ENCODE results near the gene PLA2R1. TPM values are rescaled to one million over a fixed set of nuclear protein-coding genes. Genes with fewer than 3 reads are reported as not detected.

PLA2R1 gene
- total RNA-seq, 4 donors from 2014 or later = 1.4 to 18.2 (median 14.6) TPM

GRCh38 chr2:159988412-159988970 lies 73.9 kb downstream of the PLA2R1 start:
- WGBS, 2 donors (ENCODE audit: low coverage in 1 of 2) = 91 to 94% methylated on average over 4 of the region's 4 CpGs

GRCh38 chr2:159987181-159987580 lies 75.2 kb downstream of the PLA2R1 start:
- Histone ChIP-seq H3K4me1 (peaks cover 0 to 8% (median 3%) of the 10 kb centered on the region in 4 donors), H3K4me3 (no peak overlapping the region), H3K36me3 (peaks cover 0 to 7% (median 0%) of the 10 kb centered on the region in 4 donors), H3K9me3 (peaks cover 0 to 5% of the 10 kb centered on the region in 2 donors), H3K27ac (no peak overlapping the region), H3K27me3 (no peaks in the 10 kb centered on the region)
- TF ChIP-seq POLR2A (IDR thresholded peaks at IDR 0.05) (no peak), POLR2AphosphoS5 (IDR thresholded peaks at IDR 0.05) (no peak), EP300 (IDR thresholded peaks at IDR 0.05; ENCODE audit: low read depth) (no peak), CTCF (IDR thresholded peaks at IDR 0.05) (no peak)
- intact Hi-C loops (cut with DNase I; ENCODE audit: low total_unique reads) = no loop called here
- no peak for DNase-seq
- in situ Hi-C loops (cut with MboI; ENCODE audit: low pct_ligation_motif_present in 1 of 4, low pct_unique_long_range_greater_than_20kb in 1 of 4, low sequenced_read_pairs in 3 of 4) = no loop called here
- 53 to 90% methylated on average over 2 to 6 of the region's 6 CpGs for WGBS, 2 donors (ENCODE audit: low coverage in 1 of 2)

More at GRCh38 chr2:159988412-159988970, 73.9 kb downstream of the PLA2R1 start:
- peaks cover 0 to 5% of the 10 kb centered on the region in 2 donors for H3K9me3 ChIP-seq
- no peak for DNase-seq
- in situ Hi-C loops (cut with MboI; ENCODE audit: low pct_ligation_motif_present in 1 of 4, low pct_unique_long_range_greater_than_20kb in 1 of 4, low sequenced_read_pairs in 3 of 4) = no loop called here
- H3K27ac ChIP-seq = no peak overlapping the region
- H3K36me3 ChIP-seq = peaks cover 0 to 7% (median 0%) of the 10 kb centered on the region in 4 donors
- no peaks in the 10 kb centered on the region for H3K27me3 ChIP-seq
- H3K4me1 ChIP-seq = no peaks in the 10 kb centered on the region
- no peak for TF ChIP-seq POLR2A (IDR thresholded peaks at IDR 0.05)
- TF ChIP-seq CTCF (IDR thresholded peaks at IDR 0.05) = no peak
- TF ChIP-seq EP300 (IDR thresholded peaks at IDR 0.05; ENCODE audit: low read depth) = no peak
- TF ChIP-seq POLR2AphosphoS5 (IDR thresholded peaks at IDR 0.05) = no peak
- intact Hi-C loops (cut with DNase I; ENCODE audit: low total_unique reads) = no loop called here
- no peak overlapping the region for H3K4me3 ChIP-seq

GRCh38 chr2:159985656-159986055 lies 76.8 kb downstream of the PLA2R1 start:
- 93 to 100% methylated on average over 1 to 3 of the region's 3 CpGs for WGBS, 2 donors (ENCODE audit: low coverage in 1 of 2)
- H3K27ac ChIP-seq = no peak overlapping the region

GRCh38 chr2:159984034-159984433 lies 78.4 kb downstream of the PLA2R1 start:
- no peak overlapping the region for H3K4me3 ChIP-seq
- TF ChIP-seq CTCF (IDR thresholded peaks at IDR 0.05) (no peak), EP300 (IDR thresholded peaks at IDR 0.05; ENCODE audit: low read depth) (no peak), POLR2A (IDR thresholded peaks at IDR 0.05) (no peak), POLR2AphosphoS5 (IDR thresholded peaks at IDR 0.05) (no peak)
- H3K27me3 ChIP-seq = no peaks in the 10 kb centered on the region
- no peak overlapping the region for H3K27ac ChIP-seq
- intact Hi-C loops (cut with DNase I; ENCODE audit: low total_unique reads) (no loop called here), in situ Hi-C loops (cut with MboI; ENCODE audit: low pct_ligation_motif_present in 1 of 4, low pct_unique_long_range_greater_than_20kb in 1 of 4, low sequenced_read_pairs in 3 of 4) (no loop called here)
- peaks cover 0 to 10% (median 4%) of the 10 kb centered on the region in 4 donors for H3K4me1 ChIP-seq
- peaks cover 0 to 7% (median 1%) of the 10 kb centered on the region in 4 donors for H3K36me3 ChIP-seq
- DNase-seq = no peak
- peaks cover 0 to 5% of the 10 kb centered on the region in 2 donors for H3K9me3 ChIP-seq

More at GRCh38 chr2:159985656-159986055, 76.8 kb downstream of the PLA2R1 start:
- TF ChIP-seq POLR2AphosphoS5 (IDR thresholded peaks at IDR 0.05) = no peak
- TF ChIP-seq CTCF (IDR thresholded peaks at IDR 0.05) = no peak
- no peak for TF ChIP-seq POLR2A (IDR thresholded peaks at IDR 0.05)
- no peak for TF ChIP-seq EP300 (IDR thresholded peaks at IDR 0.05; ENCODE audit: low read depth)
- H3K4me3 ChIP-seq = no peak overlapping the region
- intact Hi-C loops (cut with DNase I; ENCODE audit: low total_unique reads) = no loop called here
- peaks cover 0 to 10% (median 4%) of the 10 kb centered on the region in 4 donors for H3K4me1 ChIP-seq
- H3K9me3 ChIP-seq = peaks cover 0 to 5% of the 10 kb centered on the region in 2 donors
- DNase-seq = no peak
- in situ Hi-C loops (cut with MboI; ENCODE audit: low pct_ligation_motif_present in 1 of 4, low pct_unique_long_range_greater_than_20kb in 1 of 4, low sequenced_read_pairs in 3 of 4) = no loop called here
- H3K36me3 ChIP-seq = peaks cover 0 to 7% (median 0%) of the 10 kb centered on the region in 4 donors
- H3K27me3 ChIP-seq = no peaks in the 10 kb centered on the region

Measured in transverse colon (tissue), 4 donors.